IPS-NIHi7 (cell line): Measurements from ENCODE around the gene WWC2.

Source experiments
- DNase-seq: peaks from one replicate; pipeline ENCODE4 v3.0.0; 2012; ENCODE audit warnings: mixed read lengths; ENCODE audit errors: extremely low spot score

The WWC2 gene

DNA sequence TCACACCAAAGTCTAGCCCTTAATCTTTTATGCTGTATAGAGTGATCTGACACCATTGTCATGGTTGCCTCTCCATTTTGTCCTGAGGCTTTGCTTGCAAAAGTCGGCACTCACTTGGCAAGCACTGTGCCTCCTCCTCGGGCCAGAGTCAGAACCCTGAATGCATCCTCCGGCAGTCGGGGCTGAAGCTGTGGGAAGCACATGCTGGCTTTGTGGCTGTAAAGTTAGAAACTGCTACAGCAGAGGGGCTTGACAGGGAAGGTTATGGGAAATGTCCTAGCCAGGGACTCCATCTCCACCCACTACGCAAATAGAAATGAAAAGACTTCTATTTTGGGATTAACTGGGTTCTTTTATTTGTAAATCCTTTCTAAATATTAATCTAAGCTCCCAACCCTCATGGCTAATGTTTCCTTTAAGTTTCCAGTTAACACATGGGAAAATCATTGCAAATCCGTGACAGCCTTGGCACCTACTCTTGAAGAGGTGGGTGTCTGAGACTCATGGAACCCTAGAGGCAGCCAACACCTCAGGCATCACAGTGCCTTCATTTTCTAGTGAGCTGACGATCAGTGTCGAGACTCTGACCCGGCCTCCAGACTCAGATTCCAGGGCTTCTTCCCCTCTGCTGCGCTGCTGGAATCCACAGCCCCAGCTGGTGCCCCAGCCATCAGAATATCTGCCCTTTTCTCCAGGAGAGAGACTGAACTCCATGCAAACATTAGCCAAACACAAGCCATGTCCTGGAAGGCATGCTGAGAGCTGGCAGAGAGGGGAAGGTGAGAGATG, 231.1 kb downstream of the WWC2 start:
- DNase-seq, result no peak

DNA sequence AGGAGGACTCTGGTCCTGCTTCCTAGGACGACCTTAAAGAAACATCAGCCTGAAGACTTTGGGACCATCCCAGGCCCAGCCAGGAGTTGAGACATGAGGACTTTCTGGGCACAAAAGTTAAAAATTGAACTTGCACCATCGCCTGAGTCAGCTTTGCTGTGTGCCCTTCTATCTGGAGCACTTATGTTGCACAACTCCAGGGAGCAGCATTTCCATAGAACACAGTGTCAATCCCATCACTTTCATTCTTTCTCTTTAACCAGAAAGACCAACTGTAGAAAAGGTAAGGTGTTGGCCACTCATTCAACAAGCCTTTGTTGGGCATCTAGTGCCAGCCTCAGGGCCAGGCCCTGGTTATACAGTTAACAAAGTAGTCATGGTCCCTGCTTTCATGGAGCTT, 231.8 kb downstream of the WWC2 start:
- no peak for DNase-seq

DNA sequence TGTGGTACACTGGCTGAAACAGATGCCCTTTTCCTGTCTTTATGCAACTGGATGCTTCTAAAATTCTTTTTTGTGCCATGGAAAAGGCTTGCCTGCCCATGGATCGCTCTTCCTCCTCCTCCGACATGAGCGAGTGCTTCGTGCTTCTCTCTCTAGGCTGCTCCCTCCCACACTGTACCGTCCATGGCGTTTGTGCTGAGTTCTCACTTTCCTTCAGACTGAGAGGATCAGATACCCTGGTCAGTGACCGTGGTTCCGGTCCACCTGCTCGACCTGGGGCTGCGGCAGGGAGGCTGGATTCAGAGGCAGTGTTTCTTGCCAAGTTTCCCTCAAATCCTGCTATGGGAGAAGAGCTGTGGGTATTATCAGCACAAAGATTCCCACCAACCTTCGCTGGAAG, 233.4 kb downstream of the WWC2 start:
- no peak for DNase-seq

DNA sequence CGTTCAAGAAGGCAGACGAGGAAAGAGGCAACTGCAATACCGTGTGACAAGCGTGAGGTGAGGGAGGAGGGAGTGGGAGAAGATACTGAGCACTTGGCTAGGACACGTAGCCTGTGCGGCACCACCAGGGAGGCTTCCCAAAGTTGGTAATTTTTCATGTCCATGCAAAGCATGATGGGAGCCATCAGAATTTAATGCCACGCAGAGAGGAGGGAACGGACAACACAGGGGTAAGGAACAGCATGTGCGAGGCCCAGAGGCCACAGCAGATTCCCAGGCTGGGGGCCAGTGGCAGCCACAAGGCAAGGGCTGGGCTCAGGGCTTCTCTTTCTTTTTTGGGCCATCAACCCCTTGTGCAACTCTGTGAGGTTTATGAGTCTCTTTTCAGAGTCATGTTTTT, 234.1 kb downstream of the WWC2 start:
- no peak for DNase-seq

DNA sequence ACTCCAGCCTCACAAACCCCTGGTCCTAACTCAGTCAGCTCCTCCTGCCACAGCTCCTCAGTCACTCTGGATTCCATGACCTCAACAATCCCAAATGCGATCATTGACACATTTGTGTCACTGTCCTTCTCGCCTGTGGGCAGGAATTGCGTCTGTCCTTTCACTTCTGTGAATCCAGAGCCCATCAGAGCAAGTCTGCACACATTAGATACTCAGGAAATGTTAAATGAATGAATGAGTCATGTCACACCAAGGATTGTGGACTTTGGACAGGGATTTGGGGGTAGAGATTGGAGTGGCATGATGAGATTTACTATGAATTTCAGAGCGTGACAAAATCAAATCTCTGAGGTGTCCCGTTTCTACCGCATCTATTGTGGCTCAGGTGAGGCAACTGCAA, 234.9 kb downstream of the WWC2 start:
- no peak for DNase-seq

DNA sequence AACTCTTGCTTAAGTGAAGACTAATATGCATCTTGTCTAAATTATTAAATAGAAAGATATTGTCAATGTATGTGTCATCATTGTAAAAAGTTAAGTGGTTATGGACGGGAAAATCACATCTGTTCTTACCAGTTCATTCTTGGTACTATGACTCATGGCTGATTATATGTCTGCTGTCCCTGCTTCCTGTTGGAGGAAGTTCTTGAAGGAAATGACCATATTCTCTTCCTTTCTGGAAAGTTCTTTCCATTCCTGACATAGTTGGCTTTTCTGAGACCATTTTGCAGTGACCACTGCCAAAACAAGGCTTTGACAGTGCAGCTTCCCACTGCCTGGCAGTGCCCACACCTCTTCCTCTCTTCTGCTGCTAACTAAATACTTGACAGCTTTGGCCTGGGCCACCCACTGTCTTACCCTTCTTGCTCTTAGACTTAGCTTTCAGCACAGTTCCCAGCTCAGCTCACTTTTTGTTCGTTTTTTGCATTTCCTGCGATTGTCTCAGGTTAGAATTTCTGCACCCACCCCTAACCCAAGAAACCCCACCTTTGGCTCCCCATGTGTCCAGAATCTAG, 236.4 kb downstream of the WWC2 start:
- DNase-seq, result no peak

DNA sequence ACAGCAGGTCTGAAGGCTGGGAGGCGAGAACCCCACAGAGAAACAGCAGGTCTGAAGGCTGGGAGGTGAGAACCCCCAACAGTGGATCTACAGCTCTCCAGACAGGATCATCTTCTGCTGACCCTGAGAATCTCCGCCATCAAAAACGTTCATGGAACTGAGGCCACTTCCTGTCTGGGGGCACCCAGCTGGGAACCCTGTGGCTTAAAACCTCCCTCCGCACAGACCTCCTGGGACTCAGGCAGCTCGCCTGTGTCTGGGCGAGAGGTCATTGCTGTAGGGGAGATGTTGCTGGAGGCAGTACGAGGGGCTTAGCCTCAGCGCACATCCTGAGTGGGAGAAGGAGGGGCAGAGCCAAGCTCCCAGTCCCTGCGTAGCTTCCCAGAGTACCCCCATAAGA, 238.3 kb downstream of the WWC2 start:
- DNase-seq, result no peak

DNA sequence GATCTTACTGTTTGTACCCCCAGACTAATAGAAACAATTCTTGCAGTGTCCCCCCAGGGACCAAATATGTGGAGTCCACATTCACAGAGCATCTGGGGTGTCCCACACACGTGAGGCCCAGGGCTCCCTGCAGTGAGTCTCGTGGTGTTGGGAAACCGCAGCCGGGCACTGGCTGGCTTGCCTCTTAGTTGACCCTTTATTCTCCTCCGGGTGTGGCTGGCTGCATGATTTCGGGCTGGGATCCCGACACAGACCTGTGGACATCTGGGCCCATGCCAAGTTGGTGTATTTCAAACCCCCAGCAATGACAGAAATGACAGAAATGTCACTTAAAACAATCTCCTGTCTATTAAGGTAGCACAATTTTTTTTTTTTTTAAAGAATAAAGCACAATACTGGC, 238.8 kb downstream of the WWC2 start:
- no peak for DNase-seq

DNA sequence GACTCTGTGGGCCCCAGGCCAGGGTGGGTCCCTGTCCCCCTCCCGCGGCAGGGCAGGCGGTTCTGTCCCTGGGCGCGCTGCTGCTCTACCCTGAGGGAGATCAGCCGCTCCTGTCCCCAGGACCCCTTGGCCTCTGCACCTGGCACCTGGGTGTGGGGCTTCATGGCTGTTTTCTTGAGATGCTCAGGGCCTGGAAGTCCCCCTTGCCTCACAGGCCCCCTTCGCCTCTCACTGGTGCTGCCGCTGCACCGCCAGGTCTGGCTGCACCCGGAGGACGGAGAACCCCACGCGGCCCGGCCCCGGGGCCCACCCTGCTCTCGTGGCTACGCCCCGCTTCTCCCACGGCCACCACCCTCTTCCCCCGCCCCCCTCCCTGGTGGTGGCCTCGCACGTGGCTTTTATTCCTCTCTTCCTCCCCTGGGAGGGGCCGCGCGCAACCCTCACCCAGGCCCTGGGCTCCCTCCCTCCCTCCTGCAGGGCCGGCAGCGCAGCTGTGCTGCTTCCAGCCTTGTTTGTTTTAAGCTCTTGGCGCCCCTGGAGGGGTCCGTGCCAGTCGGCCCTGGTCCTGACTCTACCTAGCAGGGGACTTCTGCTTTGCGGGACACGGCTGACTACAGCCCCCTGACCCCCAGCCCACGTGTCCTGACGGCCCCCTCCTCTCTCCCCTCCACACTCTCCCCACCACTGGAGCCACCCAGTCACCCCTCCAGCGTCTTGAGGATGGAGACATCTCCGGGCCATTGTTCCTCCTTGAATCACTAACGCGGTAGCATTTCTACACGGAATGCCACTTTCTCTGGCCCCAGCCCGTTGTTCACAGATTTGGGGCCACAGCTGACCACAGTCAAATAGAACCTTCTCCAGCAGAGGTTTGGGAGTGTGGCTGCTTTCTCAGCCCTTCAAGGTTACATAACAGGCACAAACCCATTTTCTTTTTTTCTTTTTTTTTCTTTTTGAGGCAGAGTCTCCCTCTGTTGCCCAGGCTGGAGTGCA, 243.8 kb downstream of the WWC2 start:
- no peak for DNase-seq

DNA sequence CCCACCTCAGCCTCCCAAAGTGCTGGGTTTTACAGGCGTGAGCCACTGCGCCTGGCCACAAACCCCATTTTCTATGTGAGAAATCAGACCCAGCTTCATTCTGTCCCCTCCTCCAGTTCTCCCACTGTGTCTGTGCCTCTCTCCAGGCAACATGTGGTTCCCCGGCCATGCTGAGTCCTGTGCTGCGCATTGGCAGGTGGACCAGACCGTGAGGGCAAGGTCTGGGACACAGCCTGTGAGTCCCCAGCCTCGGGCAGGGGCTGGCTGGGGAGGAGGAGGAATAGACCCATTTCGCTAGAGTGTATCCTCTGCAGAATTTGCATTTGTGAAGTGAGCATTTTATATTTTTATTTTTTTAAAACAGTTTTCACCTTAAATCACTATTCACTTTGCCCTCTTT, 244.7 kb downstream of the WWC2 start:
- DNase-seq, result no peak

DNA sequence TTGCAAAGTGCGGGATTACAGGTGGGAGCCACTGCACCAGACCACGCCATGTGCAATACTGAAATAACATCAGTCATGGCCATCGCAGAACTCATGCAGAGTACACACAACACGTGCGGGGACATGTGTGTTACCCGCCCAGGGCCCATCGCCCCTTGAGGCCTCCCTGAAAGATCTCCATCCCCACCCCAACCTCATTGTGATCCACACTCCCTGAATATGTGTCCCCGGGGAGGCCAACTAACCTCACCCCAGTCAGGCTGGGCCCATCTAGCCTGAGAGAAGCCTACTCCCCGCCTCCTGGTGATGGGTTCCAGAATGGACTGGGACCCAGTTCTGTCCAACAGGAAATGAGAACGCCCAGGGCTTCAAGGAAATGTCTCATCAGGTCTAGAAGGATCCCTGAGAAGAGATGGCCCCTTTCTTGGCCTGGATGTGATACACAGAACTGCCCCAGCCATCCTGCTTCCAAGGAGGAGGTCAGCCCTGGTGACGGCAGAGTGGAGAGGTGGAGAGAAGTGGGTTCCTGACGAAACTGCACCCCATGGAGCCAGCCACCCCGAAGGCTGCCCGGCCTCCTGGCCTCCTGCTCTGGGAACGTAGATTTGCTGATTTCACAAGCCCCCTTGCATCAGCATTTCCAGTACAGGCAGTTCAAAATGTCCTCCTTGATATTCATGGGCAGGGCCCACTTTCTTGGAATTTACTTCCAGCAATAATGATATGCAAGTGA, 245.6 kb downstream of the WWC2 start:
- DNase-seq, result no peak

DNA sequence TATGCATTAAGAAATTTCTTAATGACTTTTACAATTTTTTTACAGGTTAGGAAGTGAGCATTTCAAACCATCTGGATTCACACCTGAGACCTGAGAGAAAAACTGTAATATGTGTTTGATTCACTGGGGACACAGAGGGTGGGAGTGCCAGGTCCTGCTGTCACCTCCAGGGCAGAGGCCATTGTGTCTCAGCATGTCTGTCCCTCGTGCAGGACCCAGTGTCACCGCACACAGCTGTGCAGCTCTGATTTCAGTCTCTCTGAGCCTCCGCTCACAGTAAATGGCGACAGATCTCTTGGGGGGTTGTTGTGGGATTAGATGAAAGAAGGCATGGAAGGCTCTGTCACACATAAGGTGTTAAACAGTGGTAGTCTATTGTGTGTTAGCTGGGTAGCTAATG, 246.2 kb downstream of the WWC2 start:
- DNase-seq, result no peak

DNA sequence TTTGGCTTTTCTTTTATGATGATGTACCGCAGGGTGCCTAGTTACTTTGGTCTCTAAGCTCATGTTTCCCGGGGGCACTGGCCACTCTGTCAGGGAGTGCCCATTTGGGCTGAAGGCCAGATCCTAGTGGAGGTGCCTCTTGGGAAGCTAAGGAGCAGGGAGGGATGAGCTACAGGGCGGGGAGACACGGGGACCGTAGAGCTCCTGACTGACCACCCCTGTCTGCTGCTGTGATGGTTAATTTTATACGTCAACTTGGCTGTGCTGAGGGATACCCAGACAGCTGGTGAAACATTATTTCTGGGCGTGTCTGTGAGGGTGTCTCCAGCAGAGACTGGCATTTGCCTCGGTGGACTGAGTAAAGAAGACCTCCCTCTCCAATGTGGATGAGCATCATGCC, 248.1 kb downstream of the WWC2 start:
- no peak for DNase-seq

DNA sequence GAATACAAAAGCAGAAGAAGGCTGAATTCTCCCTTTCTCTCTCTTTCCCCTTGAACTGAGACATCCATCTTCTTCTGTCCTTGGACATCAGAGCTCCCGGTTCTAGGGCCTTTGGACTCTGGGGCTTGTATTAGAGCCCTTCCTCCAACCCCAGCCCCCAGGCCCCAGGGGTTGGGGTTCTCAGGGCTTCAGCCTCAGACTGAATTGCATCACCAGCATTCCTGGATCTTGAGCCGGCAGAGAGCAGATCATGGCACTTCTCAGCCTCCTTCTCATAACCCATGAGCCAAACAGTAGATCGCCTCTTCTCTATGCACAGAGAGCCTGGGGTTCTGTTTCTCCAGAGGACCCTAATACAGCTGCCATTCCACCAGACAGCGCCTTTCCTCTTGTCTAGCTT, 248.5 kb downstream of the WWC2 start:
- DNase-seq, result no peak

DNA sequence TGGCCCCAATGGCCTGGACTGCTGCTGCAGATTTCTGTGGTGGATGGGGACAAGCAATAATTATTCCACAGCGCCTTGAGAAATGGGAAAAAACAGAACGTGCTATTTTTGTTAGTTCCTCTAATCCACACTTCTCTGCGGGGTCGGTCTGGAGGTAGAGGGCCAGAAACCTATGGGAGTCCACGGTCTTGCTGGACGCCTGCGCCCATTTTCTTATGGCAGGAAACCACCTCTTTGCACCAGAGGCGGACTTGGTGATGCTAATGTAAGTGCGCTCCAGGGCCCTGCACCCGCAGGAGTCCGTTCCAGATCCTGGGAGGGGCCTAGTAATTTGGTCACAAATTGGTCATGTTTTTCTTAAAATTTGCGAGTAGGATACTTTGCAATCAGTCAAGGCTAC, 249.1 kb downstream of the WWC2 start:
- DNase-seq, result no peak

DNA sequence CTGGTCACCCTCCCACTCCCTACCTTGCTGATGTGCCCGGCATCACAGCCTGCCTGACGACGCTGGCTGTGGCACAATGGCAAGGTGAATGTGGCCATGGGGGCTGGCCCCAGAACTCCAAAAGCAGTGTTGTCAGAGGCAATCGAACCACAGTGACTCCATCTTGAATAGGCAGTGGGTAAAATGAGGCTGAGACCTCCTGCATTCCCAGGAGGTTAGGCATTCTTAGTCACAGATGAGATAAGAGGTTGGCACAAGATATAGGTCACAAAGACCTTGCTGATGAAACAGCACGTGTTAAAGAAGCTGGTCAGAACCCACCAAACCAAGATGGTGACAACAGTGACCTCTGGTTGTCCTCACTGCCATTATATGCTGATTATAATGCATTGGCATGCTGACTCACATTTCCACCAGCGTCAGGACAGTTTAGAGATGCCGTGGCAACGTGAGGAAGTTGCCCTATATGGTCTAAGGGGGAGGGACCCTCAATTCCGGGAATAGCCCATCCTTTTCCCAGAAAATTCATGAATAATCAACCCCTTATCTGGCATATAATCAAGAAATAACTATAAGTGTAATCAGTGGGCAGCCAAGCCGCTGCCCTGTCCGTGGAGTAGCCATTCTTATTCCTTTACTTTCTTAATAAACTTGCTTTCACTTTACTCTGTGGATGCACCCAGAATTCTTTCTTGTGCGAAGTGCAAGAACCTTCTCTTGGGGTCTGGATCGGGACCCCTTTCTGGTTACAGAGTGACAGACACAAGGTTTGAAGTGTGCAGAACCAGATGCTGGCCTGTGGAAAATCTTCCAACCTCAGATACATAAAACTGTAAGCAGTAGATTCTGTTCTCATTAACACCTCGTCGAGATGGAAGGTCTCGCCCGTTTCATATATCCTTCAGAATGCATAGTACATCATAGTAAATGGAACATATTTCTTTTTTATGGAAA, 249.9 kb downstream of the WWC2 start:
- DNase-seq, result no peak

DNA sequence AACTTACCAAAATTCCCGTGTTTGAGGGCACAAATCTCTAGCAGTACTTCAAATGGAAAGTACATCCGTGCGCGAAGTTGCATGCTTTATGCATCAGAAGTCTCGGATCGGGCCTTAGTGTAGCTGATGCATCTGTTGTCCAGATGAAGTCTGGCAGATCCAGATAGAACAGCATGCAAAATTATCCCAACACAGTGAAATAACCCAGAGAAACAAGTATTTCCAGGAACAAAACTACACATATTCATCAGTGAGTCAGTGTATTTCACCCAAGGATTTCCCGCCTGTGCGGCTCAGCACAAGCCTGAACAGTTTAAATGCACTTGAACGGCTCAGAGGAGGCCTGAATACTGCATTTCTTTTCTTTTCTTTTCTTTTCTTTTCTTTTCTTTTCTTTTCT, 250.6 kb downstream of the WWC2 start:
- DNase-seq, result no peak

DNA sequence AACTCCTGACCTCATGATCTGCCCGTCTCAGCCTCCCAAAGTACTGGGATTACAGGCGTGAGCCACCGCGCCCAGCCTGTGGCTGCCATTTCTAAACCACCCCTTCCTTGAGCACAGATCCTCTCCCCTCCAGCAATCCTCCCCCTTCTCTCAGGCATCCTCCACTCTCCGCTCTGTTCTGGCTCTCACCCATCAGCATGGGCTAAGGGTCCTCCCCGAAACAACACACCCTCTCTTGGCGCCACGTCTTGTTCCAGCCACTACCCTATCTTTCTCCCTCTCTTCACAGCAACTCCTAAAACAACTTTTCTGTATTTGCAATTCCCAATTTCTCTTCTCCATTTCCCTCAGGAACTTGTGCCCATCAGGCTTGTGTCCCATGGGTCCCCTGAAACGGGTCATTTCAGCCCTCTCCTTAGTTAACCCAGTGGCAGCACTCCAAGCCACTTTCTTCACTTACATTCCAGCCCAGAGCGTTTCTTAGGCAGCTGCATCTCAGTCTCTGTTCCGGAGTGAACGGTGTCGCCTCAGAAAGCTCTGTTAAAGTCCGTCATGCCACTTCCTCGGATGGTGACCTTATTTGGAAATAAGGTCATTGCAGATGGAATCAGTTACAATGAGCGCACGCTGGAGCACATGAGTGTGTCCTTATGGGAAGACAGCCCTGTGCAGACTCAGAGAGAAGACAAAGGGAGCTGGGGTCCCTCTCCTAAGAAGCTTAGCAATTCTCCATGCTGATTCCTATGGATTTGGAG, 251.4 kb downstream of the WWC2 start:
- DNase-seq, result no peak

DNA sequence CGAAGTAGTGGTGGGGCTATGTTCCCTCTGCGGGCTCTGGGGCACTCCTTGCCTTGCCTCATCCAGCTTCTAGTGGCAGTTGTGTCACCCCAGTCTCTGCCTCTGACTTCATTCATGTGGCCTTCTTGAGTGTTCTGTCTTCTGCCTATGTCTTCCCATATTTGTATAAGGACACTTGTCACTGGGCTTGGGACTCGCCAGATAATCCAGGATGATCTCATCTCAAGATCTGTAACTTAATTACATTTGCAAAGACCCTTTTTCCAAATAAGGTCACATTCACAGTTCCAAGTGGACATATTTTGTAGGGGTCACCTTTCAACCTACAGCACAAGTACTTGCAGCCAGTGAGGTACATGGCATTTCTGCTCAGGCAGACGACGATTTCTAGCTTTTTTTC, 253.5 kb downstream of the WWC2 start:
- no peak for DNase-seq

DNA sequence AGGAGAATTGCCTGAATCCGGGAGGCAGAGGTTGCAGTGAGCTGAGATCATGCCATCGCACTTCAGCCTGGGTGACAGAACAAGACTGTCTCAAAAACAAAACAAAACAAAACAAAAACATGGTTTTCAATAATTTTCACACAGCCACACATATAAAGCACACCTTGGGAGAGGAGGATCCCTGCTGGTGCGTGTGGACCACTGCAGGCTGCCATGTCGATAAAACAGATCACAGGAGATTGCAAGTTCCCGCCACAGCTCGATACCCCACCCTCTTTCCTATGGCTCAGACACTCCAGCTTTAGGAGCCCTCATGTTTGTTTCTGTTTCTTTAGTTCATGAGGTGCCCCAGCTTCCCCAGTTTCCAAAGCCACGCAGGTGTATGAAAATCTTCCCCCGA, 254.5 kb downstream of the WWC2 start:
- DNase-seq, result no peak
